Adrenal gland (tissue), 12 donors: ENCODE results near the gene SLC19A1. TPM values are rescaled to one million over a fixed set of nuclear protein-coding genes. Genes with fewer than 3 reads are reported as not detected.
A peak's percentile ranks its signal among the peaks of the same experiment; 100 is the strongest.

Source experiments
- DNase-seq, 7 donors: peaks; one replicate each; pipeline ENCODE4 v3.0.0-alpha.2; 2019 to 2020
- H3K27ac ChIP-seq, 5 donors: fragments of 200-600 bp; sonication (generic) in 4 of 5; 1 replicate in 3 of 5; 2 replicates in 2 of 5; pipeline versions ENCODE4 v1.5.1 to v1.8.0; 2016 to 2020; ENCODE audit warnings: mild to moderate bottlenecking in 1 of 5
- H3K27me3 ChIP-seq: fragments of 200-600 bp; 2 replicates; pipeline ENCODE4 v1.8.0; 2021
- H3K36me3 ChIP-seq, 2 donors: fragments of 200-600 bp; replicated peaks in 1 of 2; 1 replicate in 1 of 2; 2 replicates in 1 of 2; pipeline versions ENCODE4 v1.5.1 to v1.8.0; 2018 to 2022
- H3K4me1 ChIP-seq, 2 donors: fragments of 200-600 bp; replicated peaks in 1 of 2; 1 replicate in 1 of 2; 2 replicates in 1 of 2; pipeline versions ENCODE4 v1.5.1 to v1.8.0; 2018 to 2021
- H3K4me3 ChIP-seq, 4 donors: fragments of 200-600 bp; sonication (generic) in 3 of 4; one replicate each; pipeline ENCODE4 v1.5.1; 2016 to 2018
- H3K9me3 ChIP-seq, 3 donors: fragments of 200-600 bp; sonication (generic) in 1 of 3; replicated peaks in 1 of 3; 1 replicate in 2 of 3; 2 replicates in 1 of 3; pipeline versions ENCODE4 v1.5.1 to v1.8.0; 2016 to 2021
- CTCF ChIP-seq, 6 experiments: fragments of 450-650 bp in 4 of 6; fragments of 200-600 bp in 2 of 6; sonication (generic) in 1 of 6; IDR thresholded peaks; 1 replicate in 5 of 6; 2 replicates in 1 of 6; pipeline versions ENCODE4 v1.5.1 to v1.8.0; 2016 to 2021; ENCODE audit warnings: antibody characterized with exemption in 6 of 6, mild to moderate bottlenecking in 2 of 6, moderate library complexity in 1 of 6
- POLR2A ChIP-seq, 2 donors: fragments of 450-650 bp; IDR thresholded peaks; one replicate each; pipeline ENCODE4 v1.6.1; 2017; ENCODE audit warnings: antibody characterized with exemption in 2 of 2, mild to moderate bottlenecking in 2 of 2, moderate library complexity in 1 of 2
- WGBS, 4 donors: extraction: QIAGEN DNeasy Blood & Tissue Kit in 2 of 4; methylation state at CpG; one replicate each; pipeline versions ENCODE4 v1.1.5 to v1.1.7; 2013 to 2017; 5-methylcytosine and 5-hydroxymethylcytosine counted together
- intact Hi-C, 2 donors: fragments of 100-400 bp; cut with DNase I; formaldehyde crosslinking; loops; one replicate each; pipeline versions ENCODE4 v1.14.1 to v1.15.0; 2022 to 2023
- polyA plus RNA-seq, 3 donors: library from polyadenylated mRNA; stranded (reverse); fragments of 200-250 nt in 2 of 3; fragments of 350-450 nt in 1 of 3; fragmentation: Illumina TruSeq in 1 of 3; extraction: RNeasy Lipid Tissue Mini Kit (QIAGEN cat#74804) in 1 of 3; gene quantifications; one replicate each; pipeline ENCODE4 v1.2.3, GENCODE V29; 2013 to 2014
- total RNA-seq, 9 donors: library from RNA; depleted of rRNA in 4 of 9; stranded (reverse); fragments of >200 nt in 4 of 9; fragments of 120-200 nt in 1 of 9; fragmentation: NEBNext Ultra II Directional in 1 of 9; extraction: Animal tissue kit (Norgen Biotek cat#: 25700) in 1 of 9; gene quantifications; one replicate each; pipeline versions ENCODE4 v1.1.0 to v1.2.4, GENCODE V29; 2013 to 2023
- donor health status: healthy with polysubstance abuse.
- donor health status: Bipolar disorder and iron deficiency.
- donor health status: DM: yes; HTN: yes; CAD: no.
- donor health status: DM: no; HTN: no; CAD: no.
- donor health status: DM: no; HTN: no; CAD: no.
- donor health status: DM: yes; HTN: yes; CAD: no.

The SLC19A1 gene
- total and polyA plus RNA-seq, 12 donors: 1.7 to 21.2 (median 15.3) TPM

- H3K4me3 ChIP-seq: no peak overlapping the region
- WGBS, 4 donors: 87 to 95% (median 89%) methylated on average over 7 to 14 of the region's 14 CpGs
- H3K27me3 ChIP-seq: no peaks in the 10 kb centered on the region
- TF ChIP-seq POLR2A (IDR thresholded peaks at IDR 0.05): no peak
- no peak for TF ChIP-seq CTCF (IDR thresholded peaks at IDR 0.05)
- peak in 2 of 7 donors; percentile 13 to 21 for DNase-seq
- H3K9me3 ChIP-seq: no peaks in the 10 kb centered on the region
- peaks cover 0 to 4% of the 10 kb centered on the region in 2 donors for H3K4me1 ChIP-seq
- no peaks in the 10 kb centered on the region for H3K36me3 ChIP-seq
- no peak overlapping the region for H3K27ac ChIP-seq
- intact Hi-C loops: loop anchor here (2.0 to 5.0 kb wide), 4 partner anchors 37 to 265 kb away; no protein-coding TSS in a partner anchor
Measured at GRCh38 chr21:45557616-45558043, 15.4 kb upstream of the SLC19A1 start.

GRCh38 chr21:45556645-45557615 lies 14.7 kb upstream of the SLC19A1 start:
- 81 to 89% (median 86%) methylated on average over 7 to 33 of the region's 33 CpGs for WGBS, 4 donors

GRCh38 chr21:45556302-45556644 lies 14.0 kb upstream of the SLC19A1 start:
- WGBS, 4 donors: 33 to 39% (median 35%) methylated on average over 8 to 12 of the region's 12 CpGs
- peaks cover 0 to 6% of the 10 kb centered on the region in 2 donors for H3K4me1 ChIP-seq
- H3K27ac ChIP-seq: peak overlapping the region in 4 of 5 donors; percentile 85 to 98 (median 96)
- no peak for DNase-seq
- intact Hi-C loops: loop anchor here (2.0 to 5.0 kb wide), 4 partner anchors 39 to 266 kb away; no protein-coding TSS in a partner anchor
- no peaks in the 10 kb centered on the region for H3K27me3 ChIP-seq
- peak overlapping the region in 1 of 4 donors; percentile 46 for H3K4me3 ChIP-seq
- no peaks in the 10 kb centered on the region for H3K36me3 ChIP-seq
- H3K9me3 ChIP-seq: no peaks in the 10 kb centered on the region
- no peak for TF ChIP-seq POLR2A (IDR thresholded peaks at IDR 0.05)
- peak in 2 of 6 experiments; percentile 6 to 41 for TF ChIP-seq CTCF (IDR thresholded peaks at IDR 0.05)

More at GRCh38 chr21:45556645-45557615, 14.7 kb upstream of the SLC19A1 start:
- Histone ChIP-seq H3K9me3 (no peaks in the 10 kb centered on the region), H3K27ac (peak overlapping the region in 2 of 5 donors; percentile 94 to 97), H3K4me1 (peaks cover 0 to 4% of the 10 kb centered on the region in 2 donors), H3K36me3 (no peaks in the 10 kb centered on the region), H3K4me3 (no peak overlapping the region), H3K27me3 (no peaks in the 10 kb centered on the region)
- peak in 5 of 7 donors; percentile 21 to 39 (median 29) for DNase-seq
- intact Hi-C loops: loop anchor here (2.0 to 5.0 kb wide), 4 partner anchors 38 to 265 kb away; no protein-coding TSS in a partner anchor
- no peak for TF ChIP-seq CTCF (IDR thresholded peaks at IDR 0.05)
- TF ChIP-seq POLR2A (IDR thresholded peaks at IDR 0.05): no peak
